H1 (cell line): ENCODE data around the gene PAXX.

Source experiments
- CHD2 ChIP-seq: IDR thresholded peaks from 2 replicates; pipeline ENCODE4 v1.6.1; 2012; ENCODE audit warnings: low read length, improper control_type of control experiment
- JUND ChIP-seq: IDR thresholded peaks from 2 replicates; pipeline ENCODE4 v1.6.1; 2011; ENCODE audit warnings: mild to moderate bottlenecking, improper control_type of control experiment, low read length
- POLR2A ChIP-seq, 2 experiments: IDR thresholded peaks; 1 replicate in 1 of 2; 2 replicates in 1 of 2; pipeline ENCODE4 v1.6.1; 2011; ENCODE audit warnings: low read depth in 2 of 2, low read length in 2 of 2, mild to moderate bottlenecking in 2 of 2; ENCODE audit errors: control extremely low read depth in 1 of 2
- POLR2AphosphoS5 ChIP-seq: IDR thresholded peaks from 2 replicates; pipeline ENCODE4 v1.6.1; 2011; ENCODE audit warnings: low read depth, low read length
- RAD21 ChIP-seq, 2 experiments: IDR thresholded peaks in 1 of 2; conservative IDR thresholded peaks in 1 of 2; 2 replicates each; pipeline ENCODE4 v1.6.1; 2011; ENCODE audit warnings: low read depth in 2 of 2, low read length in 2 of 2, improper control_type of control experiment in 1 of 2, inconsistent platforms in 1 of 2, mild to moderate bottlenecking in 1 of 2, moderate library complexity in 1 of 2
- SIN3A ChIP-seq, 2 experiments: IDR thresholded peaks in 1 of 2; conservative IDR thresholded peaks in 1 of 2; 2 replicates each; pipeline ENCODE4 v1.6.1; 2011 to 2012; ENCODE audit warnings: low read length in 2 of 2, improper control_type of control experiment in 1 of 2, low read depth in 1 of 2, mild to moderate bottlenecking in 1 of 2
- TAF1 ChIP-seq: IDR thresholded peaks from 2 replicates; pipeline ENCODE4 v1.6.1; 2011; ENCODE audit warnings: mild to moderate bottlenecking, low read depth, low read length
- ZNF274 ChIP-seq: IDR thresholded peaks from 2 replicates; pipeline ENCODE4 v1.7.0; 2012; ENCODE audit warnings: low read length, borderline replicate concordance; ENCODE audit errors: extremely low read depth
- TF ChIP-seq, protein P1 (sequence below): IDR thresholded peaks from 2 replicates; pipeline ENCODE4 v1.6.1; 2011; ENCODE audit warnings: low read length, improper control_type of control experiment
- TF ChIP-seq, protein P2 (sequence below), 3 experiments: IDR thresholded peaks; 1 replicate in 2 of 3; 2 replicates in 1 of 3; pipeline versions ENCODE4 v1.5.1 to v1.6.1; 2011; ENCODE audit warnings: low read length in 3 of 3, mild to moderate bottlenecking in 3 of 3, inconsistent platforms in 2 of 3, low read depth in 1 of 3, moderate library complexity in 1 of 3; ENCODE audit not compliant: insufficient read depth in 1 of 3; ENCODE audit errors: control extremely low read depth in 1 of 3

DNA sequence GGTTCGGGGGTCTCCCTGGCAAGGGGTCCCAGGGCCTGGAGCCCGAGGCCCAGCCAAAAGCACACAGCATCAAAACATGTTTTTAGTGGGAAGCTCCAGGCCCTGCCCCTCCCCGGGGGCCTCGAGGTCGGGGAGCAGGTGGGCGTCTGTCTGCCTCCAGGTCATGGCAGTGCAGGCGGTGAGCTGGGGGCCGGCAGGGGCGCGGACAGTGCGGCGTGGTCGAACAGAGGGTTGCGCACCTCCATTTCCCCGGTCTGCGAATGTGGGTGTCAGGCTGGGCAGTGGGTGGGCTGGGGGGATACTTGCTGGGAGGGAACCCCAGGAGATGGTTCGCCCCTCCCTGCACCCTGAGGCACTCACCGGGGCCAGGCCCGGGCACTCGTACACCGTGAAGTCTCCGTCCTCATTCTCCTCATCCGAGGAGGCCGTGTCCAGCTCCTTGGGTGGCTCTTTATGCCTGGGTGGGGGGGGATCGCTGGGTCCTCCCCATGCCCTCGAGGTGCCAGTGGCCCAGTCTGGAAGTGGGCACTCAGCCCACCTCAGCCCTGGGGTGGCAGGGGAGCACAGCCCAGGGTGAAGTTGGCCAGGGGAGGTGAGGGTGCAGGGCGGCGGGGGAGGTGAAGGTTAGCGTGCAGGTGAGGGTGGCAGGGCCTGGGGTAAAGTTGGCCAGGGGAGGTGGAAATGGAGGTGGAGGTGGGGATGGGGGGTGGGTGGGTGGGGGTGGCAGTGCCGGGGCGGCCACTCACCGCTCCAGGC, 47.6 kb downstream of the PAXX start:
- TF ChIP-seq, protein P1, sequence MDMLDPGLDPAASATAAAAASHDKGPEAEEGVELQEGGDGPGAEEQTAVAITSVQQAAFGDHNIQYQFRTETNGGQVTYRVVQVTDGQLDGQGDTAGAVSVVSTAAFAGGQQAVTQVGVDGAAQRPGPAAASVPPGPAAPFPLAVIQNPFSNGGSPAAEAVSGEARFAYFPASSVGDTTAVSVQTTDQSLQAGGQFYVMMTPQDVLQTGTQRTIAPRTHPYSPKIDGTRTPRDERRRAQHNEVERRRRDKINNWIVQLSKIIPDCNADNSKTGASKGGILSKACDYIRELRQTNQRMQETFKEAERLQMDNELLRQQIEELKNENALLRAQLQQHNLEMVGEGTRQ = no peak
- no peak for TF ChIP-seq JUND
- TF ChIP-seq TAF1 = no peak
- TF ChIP-seq, protein P2, sequence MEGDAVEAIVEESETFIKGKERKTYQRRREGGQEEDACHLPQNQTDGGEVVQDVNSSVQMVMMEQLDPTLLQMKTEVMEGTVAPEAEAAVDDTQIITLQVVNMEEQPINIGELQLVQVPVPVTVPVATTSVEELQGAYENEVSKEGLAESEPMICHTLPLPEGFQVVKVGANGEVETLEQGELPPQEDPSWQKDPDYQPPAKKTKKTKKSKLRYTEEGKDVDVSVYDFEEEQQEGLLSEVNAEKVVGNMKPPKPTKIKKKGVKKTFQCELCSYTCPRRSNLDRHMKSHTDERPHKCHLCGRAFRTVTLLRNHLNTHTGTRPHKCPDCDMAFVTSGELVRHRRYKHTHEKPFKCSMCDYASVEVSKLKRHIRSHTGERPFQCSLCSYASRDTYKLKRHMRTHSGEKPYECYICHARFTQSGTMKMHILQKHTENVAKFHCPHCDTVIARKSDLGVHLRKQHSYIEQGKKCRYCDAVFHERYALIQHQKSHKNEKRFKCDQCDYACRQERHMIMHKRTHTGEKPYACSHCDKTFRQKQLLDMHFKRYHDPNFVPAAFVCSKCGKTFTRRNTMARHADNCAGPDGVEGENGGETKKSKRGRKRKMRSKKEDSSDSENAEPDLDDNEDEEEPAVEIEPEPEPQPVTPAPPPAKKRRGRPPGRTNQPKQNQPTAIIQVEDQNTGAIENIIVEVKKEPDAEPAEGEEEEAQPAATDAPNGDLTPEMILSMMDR (IDR thresholded peaks at IDR 0.05; ENCODE audit: control extremely low read depth in 1 of 3, insufficient read depth in 1 of 3, low read depth in 1 of 3, low read length in 3 of 3) = no peak
- no peak for TF ChIP-seq POLR2A (IDR thresholded peaks at IDR 0.05; ENCODE audit: control extremely low read depth in 1 of 2, low read depth in 2 of 2, low read length in 2 of 2)
- no peak for TF ChIP-seq RAD21 (IDR thresholded peaks at IDR 0.05 in 1 of 2, conservative IDR thresholded peaks at IDR 0.05 in 1 of 2; ENCODE audit: low read depth in 2 of 2, low read length in 2 of 2)
- TF ChIP-seq CHD2 = no peak
- TF ChIP-seq SIN3A (conservative IDR thresholded peaks at IDR 0.05 in 1 of 2, IDR thresholded peaks at IDR 0.05 in 1 of 2; ENCODE audit: low read depth in 1 of 2, low read length in 2 of 2) = no peak
- no peak for TF ChIP-seq ZNF274
- TF ChIP-seq POLR2AphosphoS5 = no peak
